ENCODE results near the gene FBXL14.
"Not testable (repeated sequence)": the region's sequence is repeated elsewhere in the genome, so short reads cannot be mapped to it uniquely, and the experiment has no call there.

The FBXL14 gene

DNA sequence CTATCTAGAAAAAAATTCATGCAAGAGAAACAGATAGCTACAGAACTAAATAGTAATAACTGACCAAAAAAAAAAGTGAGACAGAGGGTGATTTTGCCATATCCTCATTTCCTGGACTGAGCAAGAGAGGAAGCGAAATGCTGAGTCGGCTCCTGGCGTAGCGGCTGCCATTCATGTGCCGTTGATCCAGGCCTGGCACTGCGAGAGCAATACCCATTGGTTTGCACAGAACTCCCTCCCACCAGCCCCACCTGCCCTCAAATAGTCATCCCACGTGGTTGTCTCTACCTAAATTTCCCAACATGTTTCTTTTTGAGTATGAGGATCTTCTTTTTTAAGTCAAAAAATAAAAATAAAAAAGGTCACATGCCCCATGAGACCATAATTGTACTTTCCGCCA is 25.2 kb upstream of the FBXL14 start:
- no peak for DNase-seq

- DNase-seq = no peak
These were observed 24.8 kb upstream of the FBXL14 start for GRCh38 chr12:1619159-1619558.

DNA sequence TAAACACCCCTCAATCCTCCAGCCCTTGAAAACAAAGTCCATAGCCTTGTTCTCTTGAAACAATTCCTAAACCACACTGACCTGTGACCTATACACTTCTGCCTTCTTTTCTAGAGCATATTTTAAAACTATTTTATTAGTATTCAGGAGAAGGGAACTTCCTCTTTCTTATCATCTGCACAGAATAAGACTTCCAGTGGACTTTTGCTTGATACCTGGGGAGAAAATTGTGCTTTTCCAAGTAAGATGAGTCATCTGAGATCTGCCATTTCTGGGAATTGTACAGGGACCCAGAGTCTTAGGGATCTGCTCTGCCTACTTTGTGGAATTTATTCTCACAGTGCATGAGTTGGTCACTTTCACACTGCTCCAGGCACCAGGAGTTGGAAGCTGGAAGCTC is 24.1 kb upstream of the FBXL14 start:
- DNase-seq = no peak

GRCh38 chr12:1616233-1617066 is 22.1 kb upstream of the FBXL14 start:
- no peak for DNase-seq

DNA sequence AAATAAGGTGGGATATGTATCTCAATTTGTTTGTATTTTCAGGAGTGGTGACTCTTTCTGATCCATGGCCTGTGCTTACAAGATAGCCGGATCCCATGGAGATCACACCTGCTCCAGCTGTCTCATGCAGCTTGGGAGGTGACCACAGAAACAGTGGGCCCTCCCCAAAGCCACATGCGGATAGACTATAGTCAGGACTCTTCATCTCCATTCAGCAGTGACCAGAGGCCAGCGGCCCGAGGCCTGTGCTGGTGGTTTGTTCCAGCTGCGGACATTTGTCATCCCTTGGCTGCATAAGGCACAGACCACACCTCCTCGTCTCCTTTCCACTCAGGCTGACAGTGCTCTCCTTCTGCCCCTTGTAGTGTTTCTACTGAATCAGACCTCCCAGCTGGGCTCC is 20.0 kb upstream of the FBXL14 start:
- DNase-seq = no peak

- DNase-seq = no peak
These were observed 19.5 kb upstream of the FBXL14 start for GRCh38 chr12:1613860-1614259.

GRCh38 chr12:1611803-1612572 is 17.6 kb upstream of the FBXL14 start:
- peak in 1 of 3 experiments; percentile 56 for DNase-seq

DNA sequence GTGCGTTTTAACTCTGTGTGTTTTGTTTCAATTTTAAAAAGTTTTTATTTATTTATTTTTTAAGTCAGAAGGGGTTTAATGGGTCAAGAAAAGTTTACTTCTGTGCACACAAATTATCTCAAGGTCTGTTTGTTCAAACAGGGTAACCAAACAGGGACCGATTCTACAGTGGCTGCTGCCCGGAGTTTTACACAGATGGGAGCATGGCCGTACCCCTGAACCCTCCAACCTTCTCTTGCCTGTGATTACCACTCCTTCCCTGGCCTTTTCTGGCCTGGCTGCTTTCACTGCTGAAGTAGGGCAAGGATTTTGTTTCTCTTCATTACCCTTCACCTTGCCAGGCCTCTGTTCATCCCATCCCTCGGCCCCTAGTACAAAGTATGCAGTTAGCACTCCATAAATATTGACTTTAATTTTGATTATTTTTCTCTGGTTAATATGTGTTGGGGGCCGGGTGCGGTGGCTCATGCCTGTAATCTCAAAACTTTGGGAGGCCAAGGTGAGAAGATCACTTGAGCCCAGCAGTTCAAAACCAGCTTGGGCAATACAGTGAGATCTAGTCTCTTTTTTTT is 15.8 kb upstream of the FBXL14 start:
- no peak for DNase-seq

- DNase-seq = no peak
These were observed 14.3 kb upstream of the FBXL14 start for GRCh38 chr12:1608713-1609119.

- DNase-seq = no peak
These were observed 13.7 kb upstream of the FBXL14 start for GRCh38 chr12:1607940-1608712.

- DNase-seq = peak in 2 of 3 experiments; percentile 62 to 79
These were observed 11.7 kb upstream of the FBXL14 start for GRCh38 chr12:1606021-1606622.

DNA sequence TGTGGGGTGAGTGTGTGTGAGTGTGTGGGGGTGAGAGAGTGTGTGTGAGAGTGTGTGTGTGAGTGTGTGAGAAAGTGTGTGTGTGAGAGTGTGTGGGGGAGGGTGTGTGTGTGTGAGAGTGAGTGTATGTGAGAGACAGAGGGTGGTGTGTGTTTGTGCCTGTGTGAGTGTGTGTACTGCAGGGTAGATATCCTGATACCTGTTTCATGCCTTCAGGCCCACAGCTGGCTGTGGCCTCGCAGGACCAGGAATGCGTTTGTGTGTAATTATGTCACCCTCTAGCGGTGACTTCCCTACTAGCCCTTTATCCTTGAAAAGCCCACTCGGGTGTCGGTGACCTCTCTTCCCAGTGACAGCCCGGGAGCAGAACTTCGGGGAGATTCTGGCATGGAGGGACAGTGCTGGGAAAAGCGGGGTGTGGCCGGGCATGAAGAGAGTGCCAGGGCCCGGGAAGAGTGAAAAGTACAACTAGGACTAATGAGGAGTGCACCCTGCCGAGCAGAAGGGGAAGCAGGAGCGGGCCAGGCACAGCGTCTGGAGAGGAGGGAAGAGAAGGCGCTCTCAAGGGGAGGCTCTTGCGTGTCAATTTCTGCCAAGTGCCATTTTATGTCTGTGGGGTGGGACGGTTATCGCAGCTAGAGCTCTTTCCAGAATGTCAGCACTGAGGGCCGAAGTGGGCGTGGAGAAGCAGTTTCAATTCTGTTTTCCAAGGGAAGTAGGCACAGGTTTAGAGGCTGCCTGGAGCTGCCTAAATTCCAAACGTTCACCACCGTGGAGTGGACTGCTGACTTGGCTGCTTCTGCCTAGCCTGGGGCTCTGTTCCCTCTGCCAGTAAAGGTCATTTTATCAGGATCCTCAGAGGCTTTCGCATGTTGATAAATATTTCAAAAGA is 11.0 kb upstream of the FBXL14 start:
- peak; percentile 69 to 93 (median 86) for DNase-seq

GRCh38 chr12:1604464-1604863 is 10.1 kb upstream of the FBXL14 start:
- DNase-seq = no peak

- DNase-seq = no peak
These were observed 9.1 kb upstream of the FBXL14 start for GRCh38 chr12:1603269-1603993.

DNA sequence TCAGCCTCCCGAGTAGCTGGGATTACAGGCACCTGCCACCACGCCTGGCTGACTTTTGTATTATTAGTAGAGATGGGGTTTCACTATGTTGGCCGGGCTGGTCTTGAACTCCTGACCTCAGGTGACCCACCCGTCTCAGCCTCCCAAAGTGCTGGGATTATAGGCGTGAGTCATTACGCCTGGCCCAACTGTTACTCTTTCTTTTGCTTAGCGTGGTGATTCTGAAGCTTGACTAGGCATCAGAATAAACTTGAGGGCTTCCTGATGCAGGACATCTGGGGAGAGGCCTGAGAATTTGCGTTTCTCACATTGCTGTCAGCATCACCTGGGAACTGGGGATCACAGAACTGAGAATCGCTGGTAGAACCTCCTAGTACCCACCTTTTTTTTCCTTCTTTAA is 8.3 kb upstream of the FBXL14 start:
- DNase-seq = not testable (repeated sequence)

DNA sequence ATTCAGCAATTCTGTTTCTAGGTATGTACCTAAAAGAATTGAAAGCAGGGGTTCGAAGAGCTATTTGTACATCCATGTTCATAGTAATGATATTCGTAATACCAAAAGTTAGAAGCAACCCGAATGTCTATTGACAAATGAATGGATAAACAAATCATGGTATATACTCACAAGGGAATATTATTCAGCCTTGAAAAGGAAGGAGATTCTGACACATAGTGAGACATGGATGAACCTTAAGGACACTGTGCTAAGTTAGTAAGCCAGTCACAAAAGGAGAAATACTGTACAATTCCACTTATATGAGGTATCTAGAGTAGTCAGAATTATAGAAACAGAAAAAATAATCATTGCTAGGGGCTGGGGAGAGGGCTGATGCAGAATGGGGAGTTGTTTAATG is 4.4 kb upstream of the FBXL14 start:
- DNase-seq = no peak

DNA sequence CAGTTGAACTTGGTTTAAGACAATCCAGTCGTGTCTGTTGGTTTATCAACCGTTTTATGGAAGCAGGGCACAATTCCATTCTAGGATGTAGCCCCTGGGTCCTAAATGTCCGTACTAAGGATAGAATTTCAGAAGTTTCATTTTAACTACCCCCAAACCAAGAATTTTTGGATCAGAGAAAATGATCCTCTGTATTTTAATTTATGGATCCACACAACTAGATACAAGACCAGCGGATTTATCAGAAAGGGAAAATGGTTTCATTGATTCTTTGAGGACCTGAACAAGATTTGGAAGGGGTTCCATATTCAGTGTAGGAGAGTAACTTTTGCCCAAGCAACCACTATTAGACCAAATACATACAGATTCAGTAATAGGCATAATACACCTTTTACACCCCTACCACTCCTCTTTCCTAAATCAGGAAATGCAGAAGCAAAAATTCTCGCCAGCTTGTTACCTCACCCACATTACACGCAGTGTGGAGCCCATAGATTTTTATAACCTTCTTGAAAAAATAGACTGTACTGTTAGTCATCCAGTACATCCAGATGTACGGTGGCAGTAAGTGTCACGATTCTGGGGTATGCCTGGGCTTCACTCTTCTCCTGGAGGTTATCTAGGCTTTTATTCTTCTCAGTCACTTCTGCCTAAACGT is 1.4 kb upstream of the FBXL14 start:
- DNase-seq = no peak

DNA sequence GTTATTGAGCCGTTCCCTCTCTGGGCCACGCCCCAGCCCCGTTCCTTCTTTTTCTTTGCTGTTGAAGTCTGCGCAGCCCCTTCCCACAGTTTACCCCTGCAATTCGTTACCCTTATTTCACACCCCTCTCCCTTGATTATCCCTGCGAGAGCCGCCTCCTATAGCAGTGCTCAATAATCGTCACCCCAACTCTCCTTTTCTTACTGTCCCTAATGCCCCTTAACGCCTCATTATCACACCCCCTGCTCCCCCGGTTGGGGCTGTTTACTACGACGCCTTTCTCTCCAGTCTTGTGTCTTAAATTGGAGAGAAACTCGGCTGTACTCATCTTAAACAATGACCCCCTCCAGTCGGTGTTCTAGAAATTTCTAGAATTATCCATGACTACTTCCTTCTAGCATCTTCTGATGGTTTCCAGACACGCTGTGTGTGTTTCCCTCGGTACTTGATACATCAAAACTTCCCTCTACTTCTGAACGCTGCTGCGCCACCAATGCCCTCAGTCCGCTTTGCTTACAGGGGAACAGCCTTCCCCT is 713 bp upstream of the FBXL14 start:
- DNase-seq = no peak

GRCh38 chr12:1594006-1594260 is 448 bp downstream of the FBXL14 start:
- DNase-seq = peak; percentile 63 to 83 (median 83)

Data from NCI-H1417 (cell line).